T-cell (primary cell): ENCODE results near the gene SGCG. TPM values are rescaled to one million over a fixed set of nuclear protein-coding genes. Genes with fewer than 3 reads are reported as not detected.
"Not testable (repeated sequence)": the region's sequence is repeated elsewhere in the genome, so short reads cannot be mapped to it uniquely, and the experiment has no call there.

Experiments
- ATAC-seq, 4 experiments: fragments of 200-7000 bp in 3 of 4; fragments of 150-1000 bp in 1 of 4; cut with Tn5 transposase; replicated peaks in 1 of 4; 1 replicate in 3 of 4; 2 replicates in 1 of 4; pipeline ENCODE4 v1.10.0; 2021; ENCODE audit warnings: moderate library complexity in 3 of 4, mild to moderate bottlenecking in 2 of 4, moderate number of reproducible peaks in 1 of 4
- CTCF ChIA-PET, 2 donors: fragments of 300-600 bp; sonication (Branson Sonifier 250); formaldehyde crosslinking; loops; one replicate each; lab custom pipeline; 2022; ENCODE audit warnings: antibody characterized with exemption in 2 of 2; lab: Charles Lee
- POLR2A ChIA-PET, 2 donors: fragments of 300-600 bp; sonication (Branson Sonifier 250); formaldehyde crosslinking; loops; one replicate each; lab custom pipeline; 2022; ENCODE audit warnings: antibody characterized with exemption in 2 of 2; lab: Charles Lee
- DNase-seq, 35 experiments: peaks; one replicate each; pipeline versions ENCODE4 v3.0.0 to v3.0.0-alpha.2; 2013 to 2023
- H3K27ac ChIP-seq: one replicate; pipeline ENCODE4 v1.5.1; 2013; ENCODE audit warnings: low read length
- H3K27me3 ChIP-seq, 2 experiments: replicated peaks in 1 of 2; 1 replicate in 1 of 2; 2 replicates in 1 of 2; pipeline versions ENCODE4 v1.6.1 to v1.7.0; 2013; ENCODE audit warnings: low read length in 1 of 2, mixed read lengths in 1 of 2; ENCODE audit not compliant: control insufficient read depth in 2 of 2, insufficient read depth in 2 of 2; ENCODE audit errors: extremely low read depth in 1 of 2
- H3K36me3 ChIP-seq, 2 donors: 1 replicate in 1 of 2; 2 replicates in 1 of 2; pipeline versions ENCODE4 v1.6.1 to v1.7.0; 2013; ENCODE audit warnings: low read length in 1 of 2; ENCODE audit not compliant: control insufficient read depth in 2 of 2, insufficient read depth in 1 of 2; ENCODE audit errors: extremely low read depth in 1 of 2
- H3K4me1 ChIP-seq, 2 experiments: 1 replicate in 1 of 2; 2 replicates in 1 of 2; pipeline versions ENCODE4 v1.6.1 to v1.7.0; 2013; ENCODE audit warnings: low read length in 2 of 2, mixed read lengths in 1 of 2; ENCODE audit not compliant: insufficient read depth in 2 of 2, control insufficient read depth in 1 of 2; ENCODE audit errors: extremely low read depth in 1 of 2
- H3K4me3 ChIP-seq, 2 donors: 1 replicate in 1 of 2; 2 replicates in 1 of 2; pipeline versions ENCODE4 v1.5.1 to v1.7.0; 2013; ENCODE audit warnings: mild to moderate bottlenecking in 2 of 2, low read length in 1 of 2, moderate library complexity in 1 of 2; ENCODE audit not compliant: control insufficient read depth in 1 of 2; ENCODE audit errors: extremely low read depth in 1 of 2
- H3K9me3 ChIP-seq: 2 replicates; pipeline ENCODE4 v1.7.0; 2013
- H3K27ac Mint-ChIP-seq, 2 donors: one replicate each; pipeline ENCODE4 v1.8.0; 2020 to 2021; ENCODE audit warnings: mild to moderate bottlenecking in 2 of 2, mixed read lengths in 2 of 2
- H3K27me3 Mint-ChIP-seq, 2 donors: one replicate each; pipeline ENCODE4 v1.8.0; 2021 to 2022; ENCODE audit warnings: mixed read lengths in 2 of 2
- H3K36me3 Mint-ChIP-seq: one replicate; pipeline ENCODE4 v1.8.0; 2021; ENCODE audit warnings: mixed read lengths
- H3K4me1 Mint-ChIP-seq, 3 donors: one replicate each; pipeline ENCODE4 v1.8.0; 2020 to 2022; ENCODE audit warnings: mixed read lengths in 3 of 3, mild to moderate bottlenecking in 1 of 3
- H3K4me3 Mint-ChIP-seq, 3 donors: one replicate each; pipeline ENCODE4 v1.8.0; 2020 to 2022; ENCODE audit warnings: mild to moderate bottlenecking in 3 of 3, mixed read lengths in 3 of 3, moderate library complexity in 3 of 3
- H3K9me3 Mint-ChIP-seq, 3 donors: one replicate each; pipeline ENCODE4 v1.8.0; 2020 to 2022; ENCODE audit warnings: mixed read lengths in 3 of 3
- WGBS: methylation state at CpG from one replicate; pipeline ENCODE4 v1.1.5; 2013; ENCODE audit warnings: missing lambda C conversion rate; ENCODE audit not compliant: insufficient coverage; 5-methylcytosine and 5-hydroxymethylcytosine counted together
- total RNA-seq, 35 experiments: library from RNA in 6 of 35; stranded (reverse) in 6 of 35; fragments of 120-200 nt in 1 of 35; gene quantifications; one replicate each; pipeline versions ENCODE4 v1.2.1 to v1.2.4 and lab custom pipeline; 2013 to 2026

Gene SGCG, protein sequence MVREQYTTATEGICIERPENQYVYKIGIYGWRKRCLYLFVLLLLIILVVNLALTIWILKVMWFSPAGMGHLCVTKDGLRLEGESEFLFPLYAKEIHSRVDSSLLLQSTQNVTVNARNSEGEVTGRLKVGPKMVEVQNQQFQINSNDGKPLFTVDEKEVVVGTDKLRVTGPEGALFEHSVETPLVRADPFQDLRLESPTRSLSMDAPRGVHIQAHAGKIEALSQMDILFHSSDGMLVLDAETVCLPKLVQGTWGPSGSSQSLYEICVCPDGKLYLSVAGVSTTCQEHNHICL
- not detected for total RNA-seq
- not detected for total RNA-seq (2013)
- total RNA-seq (lab: John Stamatoyannopoulos, UW) = 0 reads per million in 29 experiments

DNA sequence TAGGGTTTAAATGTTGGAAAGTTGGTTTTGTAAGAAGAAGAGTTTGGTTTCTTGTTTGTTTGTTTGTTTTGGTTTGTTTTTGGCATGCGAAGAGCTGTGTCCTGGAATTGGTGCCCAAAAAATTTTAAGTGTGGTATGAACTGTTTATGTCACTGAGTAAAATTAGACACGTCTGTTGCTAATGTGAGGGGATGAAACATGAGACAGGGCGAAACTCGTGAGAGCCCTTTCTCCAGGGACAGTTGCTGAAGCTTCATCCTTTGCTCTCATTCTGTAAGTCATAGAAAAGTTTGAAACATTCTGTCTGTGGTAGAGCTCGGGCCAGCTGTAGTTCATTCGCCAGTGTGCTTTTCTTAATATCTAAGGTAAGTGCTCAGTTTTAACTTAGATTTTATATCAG, at the start of gene SGCG:
SGCG (plus strand) TSS at position 269 of the 400 bp plus-strand sequence. CDS start 22,716 bp downstream, outside the sequence.
- no peak within 1 kb of the TSS for H3K4me3 ChIP-seq
- Mint-ChIP-seq H3K4me1 (no peaks in the 10 kb centered on the region), H3K36me3 (no peaks in the 10 kb centered on the region), H3K27ac (no peak within 1 kb of the TSS), H3K9me3 (peaks cover 6 to 9% (median 7%) of the 10 kb centered on the region in 3 donors), H3K4me3 (no peak within 1 kb of the TSS), H3K27me3 (peaks cover 2 to 11% of the 10 kb centered on the region in 2 donors)
- H3K9me3 ChIP-seq = no peaks in the 10 kb centered on the region
- 72% methylated on average over 4 of the region's 6 CpGs for WGBS
- ATAC-seq (no peak), DNase-seq (no peak)
- ChIA-PET CTCF (no interaction called here), POLR2A (no interaction called here)
- H3K4me1 ChIP-seq = no peaks in the 10 kb centered on the region
- H3K27me3 ChIP-seq = no peaks in the 10 kb centered on the region
- no peaks in the 10 kb centered on the region for H3K36me3 ChIP-seq
- H3K27ac ChIP-seq = no peak within 1 kb of the TSS

DNA sequence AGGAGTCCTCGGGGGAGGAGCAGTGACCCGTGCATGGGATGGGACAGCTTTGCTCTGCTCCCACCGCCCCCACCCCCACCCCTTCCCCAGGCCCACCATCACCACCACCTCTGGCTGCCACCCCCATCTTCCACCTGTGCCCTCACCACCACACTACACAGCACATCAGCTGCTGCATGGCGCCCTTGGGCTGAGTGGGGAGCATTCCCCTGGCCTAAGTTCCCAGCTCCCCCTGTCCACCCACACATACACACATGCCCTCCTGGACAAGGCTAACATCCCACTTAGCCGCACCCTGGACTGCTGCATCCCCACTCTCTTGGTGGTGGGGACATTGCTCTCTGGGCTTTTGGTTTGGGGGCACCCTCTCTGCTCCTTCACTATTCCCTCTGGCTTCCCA, 46.2 kb upstream of the SGCG start:
- Histone ChIP-seq H3K36me3 (no peaks in the 10 kb centered on the region), H3K4me3 (no peak overlapping the region), H3K27ac (no peak overlapping the region), H3K4me1 (no peaks in the 10 kb centered on the region), H3K27me3 (peaks cover 0 to 5% of the 10 kb centered on the region in 2 experiments), H3K9me3 (no peaks in the 10 kb centered on the region)
- H3K27me3 Mint-ChIP-seq = peaks cover 0 to 9% of the 10 kb centered on the region in 2 donors
- H3K4me1 Mint-ChIP-seq = no peaks in the 10 kb centered on the region
- ChIA-PET POLR2A (no interaction called here), CTCF (no interaction called here)
- ATAC-seq = peak in 1 of 4 experiments; percentile 20
- H3K4me3 Mint-ChIP-seq = no peak overlapping the region
- no peaks in the 10 kb centered on the region for H3K36me3 Mint-ChIP-seq
- DNase-seq = no peak
- H3K9me3 Mint-ChIP-seq = no peaks in the 10 kb centered on the region
- WGBS = 80% methylated on average over 1 of the region's 5 CpGs
- H3K27ac Mint-ChIP-seq = no peak overlapping the region

DNA sequence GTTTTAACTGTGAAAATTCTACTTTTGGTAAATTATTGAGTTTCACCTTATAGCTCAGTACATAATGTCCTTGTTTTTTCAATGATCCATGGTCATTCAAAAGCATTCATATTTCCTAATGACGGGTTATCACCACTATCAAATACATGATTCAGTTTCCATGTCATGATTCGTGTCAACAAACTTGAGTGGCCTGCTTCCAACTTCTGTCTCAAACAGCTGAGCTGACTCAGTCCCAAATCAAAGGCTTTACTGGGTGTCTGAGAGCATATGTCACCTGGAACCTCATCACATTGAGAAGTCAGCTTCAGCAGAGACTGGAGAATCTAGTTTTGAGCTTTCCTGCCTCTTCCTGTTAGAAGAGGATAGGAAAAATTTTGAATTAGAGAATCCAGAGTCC, 40.3 kb upstream of the SGCG start:
- Histone ChIP-seq H3K4me1 (no peaks in the 10 kb centered on the region), H3K4me3 (no peak overlapping the region), H3K27me3 (peaks cover 0 to under 1% of the 10 kb centered on the region in 2 experiments), H3K9me3 (no peaks in the 10 kb centered on the region), H3K36me3 (no peaks in the 10 kb centered on the region), H3K27ac (no peak overlapping the region)
- WGBS = 92% methylated on average over 2 of the region's 2 CpGs
- H3K4me3 Mint-ChIP-seq = no peak overlapping the region
- ChIA-PET POLR2A (no interaction called here), CTCF (no interaction called here)
- no peak overlapping the region for H3K27ac Mint-ChIP-seq
- DNase-seq = no peak
- peaks cover 0 to 5% of the 10 kb centered on the region in 2 donors for H3K27me3 Mint-ChIP-seq
- no peak for ATAC-seq
- no peaks in the 10 kb centered on the region for H3K9me3 Mint-ChIP-seq
- no peaks in the 10 kb centered on the region for H3K36me3 Mint-ChIP-seq
- H3K4me1 Mint-ChIP-seq = no peaks in the 10 kb centered on the region

DNA sequence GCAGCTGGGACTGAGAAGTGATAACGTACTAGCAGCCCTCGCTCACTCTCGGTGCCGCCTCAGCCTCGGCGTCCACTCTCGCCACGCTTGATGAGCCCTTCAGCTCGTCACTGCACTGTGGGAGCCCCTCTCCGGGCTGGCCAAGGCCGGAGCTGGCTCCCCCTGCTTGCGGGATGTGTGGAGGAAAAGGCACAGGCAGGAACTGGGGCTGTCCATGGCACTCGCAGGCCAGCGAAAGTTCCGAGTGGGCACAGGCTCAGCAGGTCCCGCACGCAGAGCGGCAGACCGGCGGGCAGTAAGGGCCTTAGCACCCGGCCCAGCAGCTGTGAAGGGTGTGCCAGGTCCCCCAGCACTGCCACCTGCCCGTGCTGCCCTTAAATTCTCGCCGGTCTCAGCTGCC, 38.8 kb upstream of the SGCG start:
- Mint-ChIP-seq H3K27ac (no peak overlapping the region), H3K27me3 (peaks cover 0 to 5% of the 10 kb centered on the region in 2 donors), H3K4me1 (no peaks in the 10 kb centered on the region), H3K4me3 (no peak overlapping the region), H3K9me3 (no peaks in the 10 kb centered on the region), H3K36me3 (no peaks in the 10 kb centered on the region)
- no peaks in the 10 kb centered on the region for H3K4me1 ChIP-seq
- H3K27ac ChIP-seq = no peak overlapping the region
- ChIA-PET POLR2A (no interaction called here), CTCF (no interaction called here)
- H3K4me3 ChIP-seq = no peak overlapping the region
- 86% methylated on average over 19 of the region's 24 CpGs for WGBS
- H3K9me3 ChIP-seq = no peaks in the 10 kb centered on the region
- H3K36me3 ChIP-seq = no peaks in the 10 kb centered on the region
- DNase-seq (no peak), ATAC-seq (no peak)
- H3K27me3 ChIP-seq = no peaks in the 10 kb centered on the region

DNA sequence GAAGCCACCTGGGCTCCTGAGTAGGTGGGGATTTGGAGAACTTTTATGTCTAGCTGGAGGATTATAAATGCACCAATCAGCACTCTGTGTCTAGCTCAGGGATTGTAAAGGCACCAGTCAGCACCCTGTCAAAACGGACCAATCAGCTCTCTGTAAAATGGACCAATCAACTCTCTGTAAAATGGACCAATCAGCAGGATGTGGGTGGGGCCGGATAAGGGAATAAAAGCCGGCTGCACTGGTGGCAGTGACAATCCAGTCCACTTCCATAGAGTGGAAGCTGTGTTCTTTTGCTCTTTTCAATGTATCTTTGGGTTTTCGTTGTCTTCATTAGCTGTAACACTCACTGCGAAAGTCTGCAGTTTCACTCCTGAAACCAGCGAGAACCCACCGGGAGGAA, 38.2 kb upstream of the SGCG start:
- H3K27ac Mint-ChIP-seq, POLR2A ChIA-PET, H3K4me1 Mint-ChIP-seq, H3K4me3 ChIP-seq, H3K36me3 ChIP-seq, ATAC-seq, H3K27ac ChIP-seq, H3K36me3 Mint-ChIP-seq, H3K4me3 Mint-ChIP-seq, CTCF ChIA-PET, DNase-seq, H3K27me3 Mint-ChIP-seq, H3K9me3 Mint-ChIP-seq, H3K4me1 ChIP-seq, H3K27me3 ChIP-seq, H3K9me3 ChIP-seq: not testable (repeated sequence)
- WGBS = 93% methylated on average over 6 of the region's 7 CpGs

DNA sequence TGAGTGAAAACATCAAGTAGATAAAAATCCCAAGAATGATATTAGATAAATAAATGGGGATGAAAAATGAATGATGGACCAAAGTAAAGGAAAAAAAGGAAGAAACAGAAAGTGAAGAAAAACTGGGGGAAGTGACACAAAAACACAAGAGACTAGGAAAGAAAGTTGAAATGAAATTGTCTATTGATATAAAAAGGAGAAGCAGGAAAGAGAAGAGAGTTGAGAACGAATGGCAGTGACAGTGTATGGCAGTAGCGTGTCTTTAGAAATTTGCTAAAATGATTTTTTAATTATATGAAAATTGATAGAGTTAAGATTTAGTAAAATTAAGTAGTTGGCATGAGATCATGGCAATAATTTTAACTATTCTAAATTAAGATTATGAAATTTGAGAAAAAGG, 36.3 kb upstream of the SGCG start:
- Mint-ChIP-seq H3K4me1 (no peaks in the 10 kb centered on the region), H3K4me3 (no peak overlapping the region), H3K9me3 (no peaks in the 10 kb centered on the region), H3K27me3 (peaks cover 0 to 5% of the 10 kb centered on the region in 2 donors), H3K27ac (no peak overlapping the region), H3K36me3 (no peaks in the 10 kb centered on the region)
- CTCF ChIA-PET = no interaction called here
- Histone ChIP-seq H3K4me3 (no peak overlapping the region), H3K36me3 (no peaks in the 10 kb centered on the region), H3K4me1 (no peaks in the 10 kb centered on the region), H3K9me3 (no peaks in the 10 kb centered on the region), H3K27ac (no peak overlapping the region), H3K27me3 (no peaks in the 10 kb centered on the region)
- DNase-seq (no peak), ATAC-seq (no peak)
- WGBS = 100% methylated on average over 1 of the region's 2 CpGs
- POLR2A ChIA-PET = interaction anchor here in 1 of 2 donors (0.6 kb wide), 1 partner anchor 9 kb away, joined by 7 read pairs; no protein-coding TSS in a partner anchor
